HG02642 (cell line): Measurements from ENCODE around the gene RNF144A.

Experiments
- ATAC-seq: cut with Tn5 transposase; IDR thresholded peaks from one replicate; pipeline ENCODE4 v1.9.1; 2021; ENCODE audit warnings: mild to moderate bottlenecking; ENCODE audit not compliant: unreplicated experiment, poor library complexity

The RNF144A gene

GRCh38 chr2:6967301-6967700 is 50.1 kb downstream of the RNF144A start:
- no peak for ATAC-seq

- no peak for ATAC-seq
Observed at GRCh38 chr2:6968319-6969100, 51.3 kb downstream of the RNF144A start.

GRCh38 chr2:6970551-6970950 is 53.3 kb downstream of the RNF144A start:
- ATAC-seq, result no peak

GRCh38 chr2:6970976-6971480 is 53.8 kb downstream of the RNF144A start:
- ATAC-seq, result no peak

GRCh38 chr2:6971502-6971901 is 54.3 kb downstream of the RNF144A start:
- no peak for ATAC-seq

- no peak for ATAC-seq
Observed at GRCh38 chr2:6972067-6972710, 55.0 kb downstream of the RNF144A start.

GRCh38 chr2:6973895-6974545 is 56.8 kb downstream of the RNF144A start:
- ATAC-seq, result no peak

- no peak for ATAC-seq
Observed at GRCh38 chr2:6975988-6976387, 58.8 kb downstream of the RNF144A start.

- ATAC-seq, result no peak
Observed at GRCh38 chr2:6977113-6977741, 60.0 kb downstream of the RNF144A start.

GRCh38 chr2:6977786-6978185 is 60.6 kb downstream of the RNF144A start:
- ATAC-seq, result no peak

GRCh38 chr2:6978991-6979390 is 61.8 kb downstream of the RNF144A start:
- ATAC-seq, result no peak

- ATAC-seq, result no peak
Observed at GRCh38 chr2:6982449-6982848, 65.2 kb downstream of the RNF144A start.

GRCh38 chr2:6982934-6983589 is 65.8 kb downstream of the RNF144A start:
- no peak for ATAC-seq

- ATAC-seq, result no peak
Observed at GRCh38 chr2:6986301-6986911, 69.2 kb downstream of the RNF144A start.

GRCh38 chr2:6986912-6987361 is 69.7 kb downstream of the RNF144A start:
- ATAC-seq, result no peak

- no peak for ATAC-seq
Observed at GRCh38 chr2:6990871-6991270, 73.7 kb downstream of the RNF144A start.

- no peak for ATAC-seq
Observed at GRCh38 chr2:6992794-6993228, 75.6 kb downstream of the RNF144A start.

- no peak for ATAC-seq
Observed at GRCh38 chr2:6993229-6993640, 76.0 kb downstream of the RNF144A start.

- ATAC-seq, result no peak
Observed at GRCh38 chr2:6993936-6994335, 76.7 kb downstream of the RNF144A start.
